Measurements from ENCODE around the gene NDOR1. TPM values are rescaled to one million over a fixed set of nuclear protein-coding genes. Genes with fewer than 3 reads are reported as not detected.

The NDOR1 gene
- total and polyA plus RNA-seq, 2 of the 8 experiments (the other 6 are each of a cell fraction or from before 2014, with no cell fraction given) = 25.7 to 32.3 TPM

DNA sequence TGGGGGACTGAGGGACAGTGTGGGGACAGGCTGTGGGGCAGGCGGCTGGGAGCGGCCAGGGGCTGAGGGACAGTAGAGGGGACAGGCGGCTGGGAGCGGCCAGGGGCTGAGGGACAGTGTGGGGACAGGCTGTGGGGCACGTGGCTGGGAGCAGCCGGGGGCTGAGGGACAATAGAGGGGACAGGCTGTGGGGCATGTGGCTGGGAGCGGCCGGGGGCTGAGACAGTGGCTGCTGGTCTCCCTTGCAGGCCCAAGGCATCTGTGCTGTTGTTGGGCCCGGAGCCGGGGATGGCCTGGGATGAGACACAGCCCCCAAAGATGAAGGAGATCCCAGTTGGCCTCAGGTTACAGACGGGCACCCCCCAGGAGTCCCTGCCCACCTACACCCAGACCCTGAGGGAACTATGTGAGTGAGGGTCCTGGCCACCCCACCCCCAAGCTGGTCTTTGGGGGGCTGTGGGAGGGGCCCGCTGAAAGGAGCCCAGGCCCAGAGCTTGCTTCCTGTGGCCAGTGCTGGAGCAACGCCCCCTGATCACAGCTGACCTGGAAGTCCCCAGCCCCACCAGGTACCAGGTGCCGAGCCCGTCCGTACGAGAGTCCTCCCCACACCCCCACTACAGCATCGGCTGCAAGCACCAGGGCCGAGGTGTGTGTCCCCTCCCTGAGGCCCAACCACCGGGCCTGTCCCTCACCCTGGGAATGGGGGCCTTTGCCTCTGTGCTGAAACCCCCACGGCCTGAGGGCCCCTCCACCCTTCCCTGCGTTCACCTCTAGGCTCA lies 46.2 kb downstream of the NDOR1 start:
- H3K18ac ChIP-seq (ENCODE audit: extremely low read depth, low read length) = no peak overlapping the region
- no peak for TF ChIP-seq ASH2L (IDR thresholded peaks at IDR 0.05; ENCODE audit: low read length)
- no peak for TF ChIP-seq RNF2 (IDR thresholded peaks at IDR 0.05; ENCODE audit: borderline replicate concordance, low read depth, low read length, missing control alignments, poor library complexity, severe bottlenecking)
- TF ChIP-seq ZNF274 (IDR thresholded peaks at IDR 0.05; ENCODE audit: borderline replicate concordance, extremely low read depth, low read length) = no peak
- TF ChIP-seq SIX5 (IDR thresholded peaks at IDR 0.05; ENCODE audit: low read depth, low read length) = no peak
- no peak for TF ChIP-seq POLR2A (IDR thresholded peaks at IDR 0.05; ENCODE audit: control extremely low read depth in 1 of 2, low read depth in 2 of 2, low read length in 2 of 2)
- TF ChIP-seq SIRT6 (IDR thresholded peaks at IDR 0.05; ENCODE audit: low read length) = no peak
- no peak for TF ChIP-seq NANOG (IDR thresholded peaks at IDR 0.05; ENCODE audit: insufficient read depth, low read depth, low read length, poor library complexity, severe bottlenecking)
- TF ChIP-seq SRF (IDR thresholded peaks at IDR 0.05; ENCODE audit: low read depth, low read length) = no peak
- TF ChIP-seq BACH1 (IDR thresholded peaks at IDR 0.05; ENCODE audit: low read length) = no peak
- TF ChIP-seq TAF1 (IDR thresholded peaks at IDR 0.05; ENCODE audit: low read depth, low read length) = no peak
- no peak for TF ChIP-seq TCF12 (IDR thresholded peaks at IDR 0.05; ENCODE audit: low read depth, low read length)
- TF ChIP-seq KDM5A (IDR thresholded peaks at IDR 0.05; ENCODE audit: low read length) = no peak

More for the DNA sequence above, 46.2 kb downstream of the NDOR1 start:
- Histone ChIP-seq H2BK15ac (ENCODE audit: low read length) (no peak overlapping the region; the same call in 1 of the 2 replicates), H3K4me1 (replicated peaks in 1 of 4; ENCODE audit: control insufficient read depth in 3 of 4, insufficient read depth in 4 of 4, low read length in 3 of 4) (peaks cover 0 to 21% (median 16%) of the 10 kb centered on the region in 4 experiments; a peak in 5 of 7 replicates), H2BK20ac (ENCODE audit: low read length) (no peak overlapping the region), H3K79me1 (ENCODE audit: low read depth, low read length) (peaks cover 8% of the 10 kb centered on the region), H4K20me1 (replicated peaks in 1 of 2; ENCODE audit: control insufficient read depth in 1 of 2, insufficient read depth in 2 of 2, low read length in 2 of 2) (peaks cover 0 to 4% of the 10 kb centered on the region in 2 experiments), H4K8ac (ENCODE audit: extremely low read depth, insufficient read depth, low read length) (peak overlapping the region; percentile 74; the same call in 1 of the 2 replicates), H3K4me3 (ENCODE audit: extremely low read depth in 1 of 4, insufficient read depth in 2 of 4, low read depth in 3 of 4, low read length in 4 of 4) (no peak overlapping the region), H2BK5ac (ENCODE audit: low read depth, low read length) (0 out of 2 replicates have a peak overlapping the region, but pooled peaks have one; percentile 44), H3K36me3 (ENCODE audit: control insufficient read depth in 2 of 4, insufficient read depth in 4 of 4, low read length in 3 of 4) (peaks cover 0 to 5% (median under 1%) of the 10 kb centered on the region in 4 experiments; a peak in 1 of 8 replicates), H4K91ac (replicated peaks; ENCODE audit: insufficient read length, low read length) (no peak overlapping the region), H4K5ac (ENCODE audit: insufficient read length, low read depth, low read length) (no peak overlapping the region), H3K56ac (replicated peaks; ENCODE audit: insufficient read length, low read depth, low read length) (no peak overlapping the region), H3K27ac (ENCODE audit: low read depth, low read length) (no peak overlapping the region), H3K14ac (ENCODE audit: insufficient read length) (no peak overlapping the region), H3K4me2 (ENCODE audit: insufficient read depth in 1 of 2, low read depth in 2 of 2, low read length in 2 of 2) (0 out of 4 replicates have a peak overlapping the region, but pooled peaks of 1 of the 2 experiments have one; percentile 28), H3K23me2 (ENCODE audit: low read depth, low read length) (peaks cover 14% of the 10 kb centered on the region; the same call in 1 of the 2 replicates), H2BK120ac (replicated peaks; ENCODE audit: low read depth, low read length) (no peak overlapping the region), H2AK5ac (ENCODE audit: low read depth, low read length) (0 out of 2 replicates have a peak overlapping the region, but pooled peaks have one; percentile 83), H3K23ac (ENCODE audit: insufficient read length) (no peak overlapping the region), H3K27me3 (replicated peaks in 1 of 4; ENCODE audit: control insufficient read depth in 3 of 4, extremely low read depth in 1 of 4, insufficient read depth in 3 of 4, low read length in 3 of 4) (peaks cover 0 to 7% (median 0%) of the 10 kb centered on the region in 4 experiments; a peak in 3 of 7 replicates), H3K9me3 (ENCODE audit: insufficient read depth in 2 of 2, low read depth in 1 of 2, low read length in 1 of 2) (no peaks in the 10 kb centered on the region), H2AFZ (ENCODE audit: low read length) (no peak overlapping the region), H3K4ac (replicated peaks; ENCODE audit: insufficient read length, low read depth, low read length) (peak overlapping the region; percentile 85), H3K9ac (replicated peaks in 1 of 4; ENCODE audit: extremely low read depth in 1 of 4, low read depth in 3 of 4, low read length in 3 of 4) (no peak overlapping the region), H3K79me2 (ENCODE audit: control insufficient read depth in 1 of 2, insufficient read depth in 2 of 2, low read length in 2 of 2) (peaks cover 0 to 11% of the 10 kb centered on the region in 2 experiments; a peak in 2 of 4 replicates), H2BK12ac (ENCODE audit: low read depth, low read length) (no peak overlapping the region)
- DNase-seq (ENCODE audit: low read depth in 1 of 2, low spot score in 2 of 2) = no peak
- CTCF ChIA-PET (ENCODE audit: partially characterized antibody) = interaction anchor here (0.7 to 1.3 kb wide), 6 partner anchors 9 to 57 kb away, joined by 3 to 4 read pairs (median 3); partner anchors contain the start of gene TOR4A
- WGBS, 2 experiments (ENCODE audit: extremely low coverage in 1 of 2, insufficient coverage in 1 of 2, insufficient read length in 1 of 2, insufficient replicate concordance in 2 of 2, low coverage in 1 of 2, low lambda C conversion rate in 2 of 2, missing lambda C conversion rate in 1 of 2) = 94% methylated on average over 17 of the region's 22 CpGs; no CpG with 5 or more reads in 1 of the 2 experiments
- POLR2A ChIA-PET (ENCODE audit: partially characterized antibody) = interaction anchor here (47.8 to 69.9 kb wide), 2 partner anchors 5 to 17 kb away, joined by 1462 read pairs; partner anchors contain the start of genes CYSRT1, NDOR1, NELFB and RNF208
- FAIRE-seq = no peak

Data from H1 (cell line).